Astrocyte (in vitro differentiated cells and primary cell): ENCODE data around the gene ZFYVE28. TPM values are rescaled to one million over a fixed set of nuclear protein-coding genes. Genes with fewer than 3 reads are reported as not detected.
A peak's percentile ranks its signal among the peaks of the same experiment; 100 is the strongest.

Source experiments
- DNase-seq: peaks from one replicate; pipeline ENCODE4 v3.0.0-alpha.2; 2010; ENCODE audit warnings: low read depth
- FAIRE-seq: peaks from 2 replicates; lab custom pipeline; 2011; peaks lifted over from hg19 to GRCh38; lab: Jason Lieb, UNC
- H2AFZ ChIP-seq: 2 replicates; pipeline ENCODE4 v1.6.0; 2012; ENCODE audit warnings: low read depth, low read length, inconsistent platforms
- H3K27ac ChIP-seq: 2 replicates; pipeline ENCODE4 v1.5.1; 2011; ENCODE audit warnings: low read depth, low read length, inconsistent platforms
- H3K27me3 ChIP-seq: 2 replicates; pipeline ENCODE4 v1.6.0; 2011; ENCODE audit warnings: low read length, inconsistent platforms; ENCODE audit not compliant: insufficient read depth
- H3K36me3 ChIP-seq: 2 replicates; pipeline ENCODE4 v1.5.1; 2011; ENCODE audit warnings: low read length, inconsistent platforms; ENCODE audit not compliant: insufficient read depth
- H3K4me1 ChIP-seq: 2 replicates; pipeline ENCODE4 v1.5.1; 2011; ENCODE audit warnings: low read length, inconsistent platforms; ENCODE audit not compliant: insufficient read depth
- H3K4me2 ChIP-seq: 2 replicates; pipeline ENCODE4 v1.6.0; 2012; ENCODE audit warnings: low read length, inconsistent platforms
- H3K4me3 ChIP-seq: 2 replicates; pipeline ENCODE4 v1.5.1; 2011; ENCODE audit warnings: low read depth, mild to moderate bottlenecking, low read length, inconsistent platforms; ENCODE audit not compliant: insufficient read depth
- H3K79me2 ChIP-seq: 2 replicates; pipeline ENCODE4 v1.6.0; 2012; ENCODE audit warnings: mild to moderate bottlenecking, low read length, inconsistent platforms; ENCODE audit not compliant: insufficient read depth
- H3K9ac ChIP-seq: 2 replicates; pipeline ENCODE4 v1.6.0; 2012; ENCODE audit warnings: mild to moderate bottlenecking, low read length, inconsistent platforms
- H3K9me3 ChIP-seq: 2 replicates; pipeline ENCODE4 v1.5.1; 2012; ENCODE audit warnings: low read depth, mild to moderate bottlenecking, low read length, inconsistent platforms; ENCODE audit not compliant: insufficient read depth
- H4K20me1 ChIP-seq: 2 replicates; pipeline ENCODE4 v1.6.0; 2012; ENCODE audit warnings: low read length, inconsistent platforms; ENCODE audit not compliant: insufficient read depth
- H3K27ac Mint-ChIP-seq: one replicate; pipeline ENCODE4 v1.8.0; 2021; ENCODE audit warnings: mild to moderate bottlenecking, mixed read lengths; ENCODE audit not compliant: unreplicated experiment
- H3K27me3 Mint-ChIP-seq: one replicate; pipeline ENCODE4 v1.8.0; 2021; ENCODE audit warnings: low read depth, mixed read lengths; ENCODE audit not compliant: unreplicated experiment
- H3K36me3 Mint-ChIP-seq: one replicate; pipeline ENCODE4 v1.8.0; 2021; ENCODE audit warnings: low read depth, mixed read lengths; ENCODE audit not compliant: unreplicated experiment
- H3K4me1 Mint-ChIP-seq: one replicate; pipeline ENCODE4 v1.8.0; 2021; ENCODE audit warnings: low read depth, mixed read lengths; ENCODE audit not compliant: unreplicated experiment
- H3K4me3 Mint-ChIP-seq: one replicate; pipeline ENCODE4 v1.8.0; 2021; ENCODE audit warnings: mild to moderate bottlenecking, moderate library complexity, mixed read lengths; ENCODE audit not compliant: unreplicated experiment
- H3K9me3 Mint-ChIP-seq: one replicate; pipeline ENCODE4 v1.8.0; 2021; ENCODE audit warnings: mild to moderate bottlenecking, mixed read lengths; ENCODE audit not compliant: unreplicated experiment
- EZH2 ChIP-seq: IDR thresholded peaks from 2 replicates; pipeline ENCODE4 v1.6.1; 2012; ENCODE audit warnings: mild to moderate bottlenecking, low read length, inconsistent platforms; ENCODE audit not compliant: insufficient read depth
- total RNA-seq: library from RNA; stranded (reverse); gene quantifications from 2 replicates; pipeline ENCODE4 v1.2.1, GENCODE V29; 2021
- TF ChIP-seq, protein P1 (sequence below): IDR thresholded peaks from 2 replicates; pipeline ENCODE4 v1.5.1; 2011; ENCODE audit warnings: low read depth, mild to moderate bottlenecking, inconsistent platforms, low read length, moderate library complexity; ENCODE audit not compliant: insufficient read depth

Gene ZFYVE28
- total RNA-seq, 1 donor from 2014 or later, result 0.68 TPM

DNA sequence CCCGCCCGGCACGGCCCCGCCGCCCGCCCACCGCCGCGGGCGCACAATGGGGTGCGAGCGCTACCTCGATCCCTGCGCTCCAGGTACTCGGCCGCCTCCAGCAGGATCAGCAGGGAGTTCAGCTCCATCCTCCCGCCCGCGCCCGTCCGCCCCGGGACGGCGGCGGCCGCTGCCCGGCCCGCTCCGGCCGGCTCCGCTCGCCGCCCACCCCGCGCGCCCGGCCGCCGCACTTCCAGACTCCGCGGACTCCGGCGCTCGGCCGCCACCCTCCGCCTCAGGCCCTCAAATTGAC is 156.6 kb downstream of the ZFYVE28 start, which contains the start of gene MXD4:
TSS of gene MXD4 (minus strand) at position 257 of the 292 bp plus-strand sequence. CDS start at position 128, 129 bp downstream.
- Mint-ChIP-seq H3K4me3 (peak within 1 kb of the TSS; percentile 82), H3K4me1 (peaks cover 3% of the 10 kb centered on the region), H3K27ac (no peak within 1 kb of the TSS), H3K9me3 (no peaks in the 10 kb centered on the region), H3K27me3 (peaks cover 10% of the 10 kb centered on the region), H3K36me3 (peaks cover 4% of the 10 kb centered on the region)
- H3K27ac ChIP-seq, result peak within 1 kb of the TSS; percentile 66
- H3K9ac ChIP-seq, result peak within 1 kb of the TSS; percentile 93
- peaks cover 13% of the 10 kb centered on the region for H3K4me1 ChIP-seq
- H3K36me3 ChIP-seq, result no peaks in the 10 kb centered on the region
- FAIRE-seq (no peak), DNase-seq (no peak)
- H3K9me3 ChIP-seq, result no peaks in the 10 kb centered on the region
- peaks cover 43% of the 10 kb centered on the region for H3K79me2 ChIP-seq
- peaks cover 44% of the 10 kb centered on the region for H4K20me1 ChIP-seq
- H3K4me2 ChIP-seq, result peak within 1 kb of the TSS; percentile 97
- peak within 1 kb of the TSS; percentile 97 for H2AFZ ChIP-seq
- H3K4me3 ChIP-seq, result peak within 1 kb of the TSS; percentile 71
- TF ChIP-seq, protein P1, sequence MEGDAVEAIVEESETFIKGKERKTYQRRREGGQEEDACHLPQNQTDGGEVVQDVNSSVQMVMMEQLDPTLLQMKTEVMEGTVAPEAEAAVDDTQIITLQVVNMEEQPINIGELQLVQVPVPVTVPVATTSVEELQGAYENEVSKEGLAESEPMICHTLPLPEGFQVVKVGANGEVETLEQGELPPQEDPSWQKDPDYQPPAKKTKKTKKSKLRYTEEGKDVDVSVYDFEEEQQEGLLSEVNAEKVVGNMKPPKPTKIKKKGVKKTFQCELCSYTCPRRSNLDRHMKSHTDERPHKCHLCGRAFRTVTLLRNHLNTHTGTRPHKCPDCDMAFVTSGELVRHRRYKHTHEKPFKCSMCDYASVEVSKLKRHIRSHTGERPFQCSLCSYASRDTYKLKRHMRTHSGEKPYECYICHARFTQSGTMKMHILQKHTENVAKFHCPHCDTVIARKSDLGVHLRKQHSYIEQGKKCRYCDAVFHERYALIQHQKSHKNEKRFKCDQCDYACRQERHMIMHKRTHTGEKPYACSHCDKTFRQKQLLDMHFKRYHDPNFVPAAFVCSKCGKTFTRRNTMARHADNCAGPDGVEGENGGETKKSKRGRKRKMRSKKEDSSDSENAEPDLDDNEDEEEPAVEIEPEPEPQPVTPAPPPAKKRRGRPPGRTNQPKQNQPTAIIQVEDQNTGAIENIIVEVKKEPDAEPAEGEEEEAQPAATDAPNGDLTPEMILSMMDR, result no peak
- TF ChIP-seq EZH2, result no peak
- no peaks in the 10 kb centered on the region for H3K27me3 ChIP-seq

DNA sequence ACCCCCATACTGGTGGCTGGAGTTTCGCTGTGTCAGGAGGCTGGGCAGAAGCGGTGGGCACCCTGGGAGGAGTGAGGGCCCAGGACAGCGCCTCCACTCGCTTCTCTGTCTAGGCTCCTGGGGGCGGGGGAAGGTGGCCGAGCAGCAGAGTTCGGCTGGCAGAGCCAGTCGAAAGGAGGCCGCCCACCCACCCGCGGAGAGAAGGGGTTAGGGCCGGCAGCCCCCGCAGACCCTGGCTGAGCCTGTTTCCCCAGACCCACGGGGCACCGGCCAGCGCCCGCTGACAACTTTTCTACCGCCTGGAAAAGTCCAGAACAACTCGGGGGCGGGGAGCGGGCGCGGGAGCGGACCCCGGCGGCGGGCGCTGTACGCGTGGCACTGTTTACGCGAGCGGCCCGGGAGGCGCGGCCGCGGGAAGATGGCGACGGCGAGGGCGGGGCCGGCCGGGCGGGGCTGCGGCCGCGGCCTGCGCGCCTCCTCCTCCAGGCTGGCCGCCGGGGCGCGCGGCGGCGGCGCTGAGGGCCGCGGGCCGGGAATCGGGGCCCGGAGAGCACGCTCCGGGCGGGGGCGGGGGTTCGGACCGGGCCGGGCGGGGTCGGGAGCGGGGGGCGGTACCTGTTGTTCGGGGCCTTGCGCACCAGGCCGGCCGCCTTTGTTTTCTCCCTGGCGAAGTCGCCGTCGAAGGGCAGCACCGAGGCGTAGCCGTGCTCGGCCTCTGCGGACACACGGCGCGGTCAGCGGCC is 157.2 kb downstream of the ZFYVE28 start:
- DNase-seq, result peak; percentile 8
- H4K20me1 ChIP-seq, result peaks cover 49% of the 10 kb centered on the region

More for the DNA sequence above, 157.2 kb downstream of the ZFYVE28 start:
- peak overlapping the region; percentile 63 for H2AFZ ChIP-seq
- Mint-ChIP-seq H3K9me3 (no peaks in the 10 kb centered on the region), H3K36me3 (peaks cover 4% of the 10 kb centered on the region), H3K27me3 (peaks cover 9% of the 10 kb centered on the region), H3K4me3 (peak overlapping the region; percentile 82), H3K4me1 (peaks cover 3% of the 10 kb centered on the region), H3K27ac (no peak overlapping the region)
- no peaks in the 10 kb centered on the region for H3K9me3 ChIP-seq
- no peak for FAIRE-seq
- peaks cover 47% of the 10 kb centered on the region for H3K79me2 ChIP-seq
- H3K9ac ChIP-seq, result peak overlapping the region; percentile 93
- no peaks in the 10 kb centered on the region for H3K27me3 ChIP-seq
- H3K4me2 ChIP-seq, result peak overlapping the region; percentile 93
- peaks cover 18% of the 10 kb centered on the region for H3K4me1 ChIP-seq
- peak overlapping the region; percentile 71 for H3K4me3 ChIP-seq
- H3K27ac ChIP-seq, result peak overlapping the region; percentile 65
- no peaks in the 10 kb centered on the region for H3K36me3 ChIP-seq
- TF ChIP-seq, protein P1, result no peak
- no peak for TF ChIP-seq EZH2
